HG03095 (cell line): ENCODE results near the gene GRAMD1B.
"Not testable (repeated sequence)": the region's sequence is repeated elsewhere in the genome, so short reads cannot be mapped to it uniquely, and the experiment has no call there.

Experiments
- ATAC-seq: cut with Tn5 transposase; IDR thresholded peaks from one replicate; pipeline ENCODE4 v1.9.1; 2021; ENCODE audit warnings: moderate library complexity; ENCODE audit not compliant: unreplicated experiment

Gene GRAMD1B

GRCh38 chr11:123562158-123562557 is 132.1 kb downstream of the GRAMD1B start:
- ATAC-seq = no peak

GRCh38 chr11:123562829-123563228 is 132.8 kb downstream of the GRAMD1B start:
- ATAC-seq = no peak

- no peak for ATAC-seq
These were observed 134.2 kb downstream of the GRAMD1B start for GRCh38 chr11:123564221-123564620.

- no peak for ATAC-seq
These were observed 136.8 kb downstream of the GRAMD1B start for GRCh38 chr11:123566852-123567251.

- ATAC-seq = no peak
These were observed 137.4 kb downstream of the GRAMD1B start for GRCh38 chr11:123567466-123567865.

- no peak for ATAC-seq
These were observed 138.3 kb downstream of the GRAMD1B start for GRCh38 chr11:123568367-123568870.

- ATAC-seq = no peak
These were observed 139.3 kb downstream of the GRAMD1B start for GRCh38 chr11:123569393-123569792.

GRCh38 chr11:123570939-123571580 is 141.0 kb downstream of the GRAMD1B start:
- ATAC-seq = no peak

- ATAC-seq = not testable (repeated sequence)
These were observed 142.7 kb downstream of the GRAMD1B start for GRCh38 chr11:123572791-123573190.

- ATAC-seq = no peak
These were observed 143.2 kb downstream of the GRAMD1B start for GRCh38 chr11:123573286-123573685.

GRCh38 chr11:123575441-123575840 is 145.4 kb downstream of the GRAMD1B start:
- ATAC-seq = no peak

- no peak for ATAC-seq
These were observed 146.0 kb downstream of the GRAMD1B start for GRCh38 chr11:123576082-123576481.

GRCh38 chr11:123576501-123576900 is 146.4 kb downstream of the GRAMD1B start:
- ATAC-seq = no peak

GRCh38 chr11:123577081-123577598 is 147.1 kb downstream of the GRAMD1B start:
- peak; percentile 67 for ATAC-seq

GRCh38 chr11:123578778-123579481 is 148.9 kb downstream of the GRAMD1B start:
- ATAC-seq = no peak

- no peak for ATAC-seq
These were observed 149.4 kb downstream of the GRAMD1B start for GRCh38 chr11:123579482-123579812.

- ATAC-seq = no peak
These were observed 150.1 kb downstream of the GRAMD1B start for GRCh38 chr11:123580137-123580536.

GRCh38 chr11:123580557-123581275 is 150.6 kb downstream of the GRAMD1B start:
- peak; percentile 90 for ATAC-seq

- no peak for ATAC-seq
These were observed 151.8 kb downstream of the GRAMD1B start for GRCh38 chr11:123581651-123582399.

- ATAC-seq = no peak
These were observed 153.0 kb downstream of the GRAMD1B start for GRCh38 chr11:123582992-123583504.

GRCh38 chr11:123584186-123584585 is 154.1 kb downstream of the GRAMD1B start:
- ATAC-seq = no peak
